ENCODE data around the gene PLSCR3. TPM values are rescaled to one million over a fixed set of nuclear protein-coding genes. Genes with fewer than 3 reads are reported as not detected.

PLSCR3 gene
- total RNA-seq, 4 donors from 2014 or later = 16.8 to 38.1 (median 17.7) TPM

DNA sequence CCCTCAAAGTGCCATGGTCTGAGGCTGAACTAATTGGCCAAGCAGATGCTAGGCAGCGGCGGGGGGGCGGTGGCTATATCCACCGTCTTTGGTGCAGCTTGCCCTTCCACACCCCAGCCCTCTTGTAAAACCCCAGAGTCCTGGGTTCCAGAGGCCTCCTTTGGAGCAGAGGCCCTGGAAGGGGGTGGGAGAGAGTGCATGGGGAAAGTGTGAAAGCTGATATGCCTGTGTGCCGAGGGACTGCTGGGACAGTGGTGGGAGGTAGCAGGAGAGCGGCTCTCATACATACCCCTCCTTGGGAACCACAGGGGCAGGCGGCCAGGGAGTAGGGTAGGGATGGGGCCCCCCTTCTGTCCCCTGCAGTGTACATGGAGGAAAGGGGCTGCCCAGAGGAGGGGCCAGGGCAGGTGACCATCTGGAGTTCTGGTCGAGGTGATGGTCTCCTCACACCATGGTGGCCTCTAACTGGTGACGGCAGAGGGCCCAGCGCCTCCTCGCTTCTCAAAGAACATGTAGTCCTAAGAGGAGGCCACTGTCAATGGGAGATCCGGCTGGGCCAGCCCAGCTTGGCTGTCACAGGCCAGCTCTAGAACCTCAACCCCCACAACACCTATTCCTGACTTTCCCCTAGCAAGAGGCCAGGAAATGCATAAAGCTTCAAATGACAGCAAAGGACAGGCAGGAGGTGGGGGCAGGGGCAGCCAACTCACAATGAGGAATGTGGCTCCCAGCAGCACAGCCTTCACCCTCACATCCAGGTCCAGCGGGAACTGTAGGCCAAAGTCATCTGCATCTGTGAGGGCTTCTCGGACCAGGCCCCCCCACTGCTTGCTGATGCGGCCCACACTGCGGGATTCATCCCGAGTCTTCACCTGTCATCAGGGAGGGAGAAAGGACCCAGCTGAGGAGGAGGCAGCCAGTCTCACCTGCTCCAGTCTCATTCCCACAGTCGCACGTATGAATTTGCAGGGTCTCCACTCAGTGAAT is 4.1 kb downstream of the PLSCR3 start:
- Histone ChIP-seq H3K9me3 (no peaks in the 10 kb centered on the region), H3K27ac (no peak overlapping the region), H3K4me3 (no peak overlapping the region), H3K4me1 (peaks cover 2 to 31% (median 14%) of the 10 kb centered on the region in 3 donors), H3K36me3 (peaks cover 0 to 64% of the 10 kb centered on the region in 2 donors), H3K27me3 (no peaks in the 10 kb centered on the region)
- TF ChIP-seq, protein P1, sequence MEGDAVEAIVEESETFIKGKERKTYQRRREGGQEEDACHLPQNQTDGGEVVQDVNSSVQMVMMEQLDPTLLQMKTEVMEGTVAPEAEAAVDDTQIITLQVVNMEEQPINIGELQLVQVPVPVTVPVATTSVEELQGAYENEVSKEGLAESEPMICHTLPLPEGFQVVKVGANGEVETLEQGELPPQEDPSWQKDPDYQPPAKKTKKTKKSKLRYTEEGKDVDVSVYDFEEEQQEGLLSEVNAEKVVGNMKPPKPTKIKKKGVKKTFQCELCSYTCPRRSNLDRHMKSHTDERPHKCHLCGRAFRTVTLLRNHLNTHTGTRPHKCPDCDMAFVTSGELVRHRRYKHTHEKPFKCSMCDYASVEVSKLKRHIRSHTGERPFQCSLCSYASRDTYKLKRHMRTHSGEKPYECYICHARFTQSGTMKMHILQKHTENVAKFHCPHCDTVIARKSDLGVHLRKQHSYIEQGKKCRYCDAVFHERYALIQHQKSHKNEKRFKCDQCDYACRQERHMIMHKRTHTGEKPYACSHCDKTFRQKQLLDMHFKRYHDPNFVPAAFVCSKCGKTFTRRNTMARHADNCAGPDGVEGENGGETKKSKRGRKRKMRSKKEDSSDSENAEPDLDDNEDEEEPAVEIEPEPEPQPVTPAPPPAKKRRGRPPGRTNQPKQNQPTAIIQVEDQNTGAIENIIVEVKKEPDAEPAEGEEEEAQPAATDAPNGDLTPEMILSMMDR (IDR thresholded peaks at IDR 0.05) = no peak
- TF ChIP-seq POLR2A (IDR thresholded peaks at IDR 0.05) (no peak), EP300 (IDR thresholded peaks at IDR 0.05) (no peak), POLR2AphosphoS5 (IDR thresholded peaks at IDR 0.05) (no peak)
- ATAC-seq = no peak
- WGBS, 2 donors (ENCODE audit: low coverage in 1 of 2) = 93% methylated on average over 3 of the region's 19 CpGs; no CpG with 5 or more reads in 1 of the 2 donors

DNA sequence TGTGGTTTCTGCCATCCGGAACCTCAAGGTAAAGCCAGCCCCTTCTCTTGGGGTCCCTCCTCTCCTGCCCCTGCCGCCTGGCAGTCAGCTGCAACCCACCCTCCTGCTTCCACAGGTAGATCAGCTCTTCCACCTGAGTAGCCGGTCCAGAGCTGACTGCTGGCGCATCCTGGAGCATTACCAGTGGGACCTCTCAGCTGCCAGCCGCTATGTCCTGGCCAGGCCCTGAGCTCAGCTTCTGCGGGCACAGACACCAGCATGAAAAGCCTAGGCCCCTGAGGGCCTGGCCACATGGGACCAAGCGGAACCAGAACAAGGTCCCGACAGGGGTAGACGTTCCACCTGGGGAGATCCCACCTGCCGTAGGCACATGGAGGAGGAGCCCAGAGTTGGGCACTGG is 5.5 kb downstream of the PLSCR3 start:
- Histone ChIP-seq H3K27me3 (no peaks in the 10 kb centered on the region), H3K27ac (no peak overlapping the region), H3K9me3 (no peaks in the 10 kb centered on the region), H3K4me3 (no peak overlapping the region), H3K36me3 (peaks cover 0 to 64% of the 10 kb centered on the region in 2 donors), H3K4me1 (peaks cover 2 to 32% (median 15%) of the 10 kb centered on the region in 3 donors)
- TF ChIP-seq, protein P1 (IDR thresholded peaks at IDR 0.05) = no peak
- no peak for TF ChIP-seq EP300 (IDR thresholded peaks at IDR 0.05)
- WGBS, 2 donors (ENCODE audit: low coverage in 1 of 2) = no CpG with 5 or more reads among the region's 10 CpGs
- no peak for ATAC-seq

DNA sequence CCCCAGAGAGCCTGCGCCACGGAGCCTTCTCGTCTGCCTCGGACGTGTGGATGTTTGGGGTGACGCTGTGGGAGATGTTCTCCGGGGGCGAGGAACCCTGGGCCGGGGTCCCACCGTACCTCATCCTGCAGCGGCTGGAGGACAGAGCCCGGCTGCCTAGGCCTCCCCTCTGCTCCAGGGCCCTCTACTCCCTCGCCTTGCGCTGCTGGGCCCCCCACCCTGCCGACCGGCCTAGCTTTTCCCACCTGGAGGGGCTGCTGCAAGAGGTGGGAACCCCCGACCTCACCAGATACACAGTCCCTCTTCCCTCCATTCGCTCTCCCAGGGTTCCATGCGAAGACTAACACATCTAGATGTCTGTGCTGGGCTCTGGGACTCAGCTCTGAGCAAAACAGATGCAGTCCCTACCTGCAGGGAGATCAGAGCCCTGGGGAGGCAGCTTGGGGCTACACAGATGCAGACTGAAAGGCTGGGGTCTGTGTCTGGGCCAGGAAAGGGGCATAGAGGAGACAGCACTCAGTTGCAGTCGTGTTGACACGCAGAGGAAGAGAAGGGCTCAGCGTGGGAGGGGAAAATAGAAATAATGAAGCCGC is 9.7 kb downstream of the PLSCR3 start:
- Histone ChIP-seq H3K9me3 (no peaks in the 10 kb centered on the region), H3K4me3 (peak overlapping the region in 1 of 2 donors; percentile 51), H3K4me1 (peaks cover 0 to 43% (median 21%) of the 10 kb centered on the region in 3 donors), H3K27me3 (no peaks in the 10 kb centered on the region), H3K27ac (peak overlapping the region in 3 of 4 donors; percentile 48 to 73 (median 63)), H3K36me3 (peaks cover 0 to 34% of the 10 kb centered on the region in 2 donors)
- WGBS, 2 donors (ENCODE audit: low coverage in 1 of 2) = 82% methylated on average over 4 of the region's 23 CpGs; no CpG with 5 or more reads in 1 of the 2 donors
- TF ChIP-seq POLR2A (IDR thresholded peaks at IDR 0.05) = no peak
- no peak for TF ChIP-seq EP300 (IDR thresholded peaks at IDR 0.05)
- no peak for TF ChIP-seq POLR2AphosphoS5 (IDR thresholded peaks at IDR 0.05)
- TF ChIP-seq, protein P1 (IDR thresholded peaks at IDR 0.05) = no peak
- ATAC-seq = no peak

DNA sequence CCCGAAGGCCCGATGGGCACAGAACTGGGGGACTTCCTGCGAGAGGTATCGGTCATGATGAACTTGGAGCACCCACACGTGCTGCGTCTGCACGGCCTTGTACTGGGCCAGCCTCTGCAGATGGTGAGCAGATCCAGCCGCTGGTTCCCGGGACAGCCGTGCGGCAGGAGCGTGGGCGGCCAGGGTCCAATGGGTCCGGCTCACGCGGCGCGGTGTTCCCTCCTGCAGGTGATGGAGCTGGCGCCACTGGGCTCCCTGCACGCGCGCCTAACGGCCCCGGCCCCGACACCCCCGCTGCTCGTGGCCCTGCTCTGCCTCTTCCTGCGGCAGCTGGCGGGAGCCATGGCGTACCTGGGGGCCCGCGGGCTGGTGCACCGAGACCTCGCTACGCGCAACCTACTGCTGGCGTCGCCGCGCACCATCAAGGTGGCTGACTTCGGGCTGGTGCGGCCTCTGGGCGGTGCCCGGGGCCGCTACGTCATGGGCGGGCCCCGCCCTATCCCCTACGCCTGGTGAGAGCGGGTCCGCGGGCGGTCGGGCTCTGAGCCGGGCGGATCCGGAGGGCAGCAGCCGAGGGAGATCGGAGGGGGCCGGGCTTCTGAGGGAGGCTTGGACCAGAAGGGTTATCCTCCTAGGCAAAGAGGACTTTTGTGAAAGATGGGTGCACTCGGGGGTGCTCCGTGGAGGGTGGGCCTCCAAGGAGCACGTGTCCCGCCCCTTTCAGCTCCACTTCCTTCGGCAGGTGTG is 10.4 kb downstream of the PLSCR3 start:
- Histone ChIP-seq H3K27ac (peak overlapping the region in 3 of 4 donors; percentile 48 to 73 (median 63)), H3K9me3 (no peaks in the 10 kb centered on the region), H3K36me3 (peaks cover 0 to 28% of the 10 kb centered on the region in 2 donors), H3K4me3 (peak overlapping the region; percentile 5 to 51), H3K27me3 (no peaks in the 10 kb centered on the region), H3K4me1 (peaks cover 0 to 43% (median 21%) of the 10 kb centered on the region in 3 donors)
- peak; percentile 74 for ATAC-seq
- no CpG with 5 or more reads among the region's 65 CpGs for WGBS, 2 donors (ENCODE audit: low coverage in 1 of 2)
- TF ChIP-seq, protein P1 (IDR thresholded peaks at IDR 0.05) = no peak
- TF ChIP-seq POLR2AphosphoS5 (IDR thresholded peaks at IDR 0.05) (no peak), POLR2A (IDR thresholded peaks at IDR 0.05) (no peak), EP300 (IDR thresholded peaks at IDR 0.05) (no peak)

Data from gastroesophageal sphincter (tissue), 4 donors.